ENCODE results near the gene RAB7B. TPM values are rescaled to one million over a fixed set of nuclear protein-coding genes. Genes with fewer than 3 reads are reported as not detected.

Gene RAB7B
- total RNA-seq, 1 experiment from 2014 or later, result 0.10 TPM

DNA sequence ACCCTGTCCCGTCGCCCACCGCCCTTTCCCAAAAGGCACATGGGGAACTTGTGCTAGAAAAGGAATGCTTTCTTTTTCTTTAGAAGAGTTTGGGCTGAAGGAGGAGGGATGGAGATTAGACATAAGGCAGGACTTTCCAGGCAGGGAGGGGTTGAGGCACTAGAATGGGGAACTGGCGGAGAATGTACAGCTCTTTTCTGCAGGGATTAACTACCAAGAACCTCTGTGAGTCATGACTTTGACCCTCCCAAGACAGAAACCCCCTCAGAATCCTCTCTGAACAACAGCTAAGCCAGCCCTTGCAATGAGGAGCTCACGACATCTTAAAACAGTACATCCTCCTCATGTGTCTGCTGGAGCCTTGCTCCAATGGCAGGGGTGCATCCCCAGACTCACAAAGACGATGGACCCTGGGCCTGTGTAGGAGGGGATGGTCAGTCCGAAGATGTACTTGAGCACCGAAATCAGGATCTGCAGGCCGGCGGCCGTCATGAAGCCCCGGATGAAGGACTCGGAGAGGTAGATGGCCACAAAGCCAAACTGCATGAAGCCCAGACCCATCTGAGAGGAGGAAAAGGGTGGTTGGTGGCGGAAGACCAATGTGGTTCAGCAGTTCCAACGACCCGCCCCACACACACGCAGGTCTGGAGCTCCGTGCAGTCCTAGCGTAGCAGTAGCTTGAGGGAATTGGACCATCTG, 73.5 kb downstream of the RAB7B start:
- DNase-seq (ENCODE audit: low read depth), result no peak

DNA sequence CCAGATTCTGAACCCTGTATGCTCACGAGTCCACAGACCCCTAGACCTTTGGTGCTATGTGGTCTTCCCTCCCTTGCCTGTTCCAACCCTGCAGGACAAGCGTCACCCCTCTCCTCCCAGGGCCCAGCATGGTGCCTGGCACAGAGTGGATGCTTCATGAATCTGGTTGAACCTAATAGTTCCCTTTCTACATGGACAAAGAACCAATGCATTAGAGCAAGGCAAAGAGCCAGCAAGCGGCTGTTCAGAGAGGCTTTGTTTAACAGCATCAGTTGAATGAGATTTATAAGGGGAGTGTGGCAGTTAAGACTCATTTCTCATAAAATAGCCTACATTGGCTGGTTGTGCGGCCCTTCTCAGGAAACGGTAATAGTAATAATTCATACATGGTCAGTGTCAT, 74.9 kb downstream of the RAB7B start:
- DNase-seq (ENCODE audit: low read depth), result no peak

DNA sequence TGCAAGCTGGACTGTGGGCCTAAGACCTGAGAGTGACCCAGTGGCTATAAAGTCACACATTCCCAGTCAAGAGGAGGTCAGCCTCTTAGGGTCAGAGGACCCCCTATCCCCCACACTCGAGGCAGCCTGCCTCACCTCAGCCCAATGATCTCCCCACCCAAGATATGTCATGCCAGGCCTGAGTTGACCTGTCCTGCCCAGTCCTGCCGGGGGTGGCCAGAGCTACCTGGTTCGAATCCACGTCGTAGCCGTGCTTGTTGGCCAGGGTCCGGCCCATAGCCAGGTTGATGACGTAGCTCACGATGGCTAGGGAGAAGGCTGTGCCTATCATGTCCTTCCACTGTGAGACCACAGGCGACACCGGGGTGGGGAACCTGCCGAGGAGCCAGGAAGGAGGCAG, 75.5 kb downstream of the RAB7B start:
- DNase-seq (ENCODE audit: low read depth), result no peak

DNA sequence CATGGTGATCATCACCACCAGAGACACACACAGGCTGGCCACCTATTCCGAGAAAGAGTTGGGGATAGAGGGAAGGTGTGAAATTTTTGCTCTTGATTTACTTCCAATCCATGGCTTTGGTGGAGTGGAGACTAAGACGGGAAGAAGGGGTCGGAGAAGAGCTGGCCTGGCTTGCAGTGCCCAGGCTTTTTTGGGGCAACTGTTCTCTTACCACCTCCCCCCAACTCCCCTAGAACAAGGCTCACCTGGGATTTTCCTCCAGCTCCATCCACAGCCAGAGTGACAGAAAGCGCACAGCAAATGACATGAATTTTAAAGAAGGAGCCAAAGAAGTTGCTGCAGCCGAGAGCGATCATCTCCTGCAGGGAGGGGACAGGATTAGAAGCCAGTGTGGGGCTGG, 75.9 kb downstream of the RAB7B start:
- no peak for DNase-seq (ENCODE audit: low read depth)

Other genes starting within 250 kb of the RAB7B start
- gene RAB29, start 227.9 kb downstream of the RAB7B start, total RNA-seq (2014; rRNA removed; shearing (Covaris generic)), result 18.8 and 22.9 TPM in 2 replicates
- 12.1 and 17.5 TPM in 2 replicates for gene SLC41A1, start 190.2 kb downstream of the RAB7B start, total RNA-seq (2014; rRNA removed; shearing (Covaris generic))
- gene PM20D1, start 153.3 kb downstream of the RAB7B start, total RNA-seq (2014; rRNA removed; shearing (Covaris generic)), result not detected in 2 replicates
- 0.03 and 0.10 TPM in 2 replicates for gene SLC26A9, start 59.9 kb downstream of the RAB7B start, total RNA-seq (2014; rRNA removed; shearing (Covaris generic))
- 0.17 and 0.34 TPM in 2 replicates for gene CTSE, start 20.5 kb upstream of the RAB7B start, total RNA-seq (2014; rRNA removed; shearing (Covaris generic))
- not detected in 2 replicates for gene RHEX, start 49.8 kb upstream of the RAB7B start, total RNA-seq (2014; rRNA removed; shearing (Covaris generic))
- not detected in 2 replicates for gene AVPR1B, start 114.0 kb upstream of the RAB7B start, total RNA-seq (2014; rRNA removed; shearing (Covaris generic))
- 9.0 and 15.0 TPM in 2 replicates for gene FAM72A, start 199.4 kb upstream of the RAB7B start, total RNA-seq (2014; rRNA removed; shearing (Covaris generic))
- gene SRGAP2, start 200.1 kb upstream of the RAB7B start, total RNA-seq (2014; rRNA removed; shearing (Covaris generic)), result 47.8 and 58.6 TPM in 2 replicates